Measurements from ENCODE around the gene ORC5.

DNA sequence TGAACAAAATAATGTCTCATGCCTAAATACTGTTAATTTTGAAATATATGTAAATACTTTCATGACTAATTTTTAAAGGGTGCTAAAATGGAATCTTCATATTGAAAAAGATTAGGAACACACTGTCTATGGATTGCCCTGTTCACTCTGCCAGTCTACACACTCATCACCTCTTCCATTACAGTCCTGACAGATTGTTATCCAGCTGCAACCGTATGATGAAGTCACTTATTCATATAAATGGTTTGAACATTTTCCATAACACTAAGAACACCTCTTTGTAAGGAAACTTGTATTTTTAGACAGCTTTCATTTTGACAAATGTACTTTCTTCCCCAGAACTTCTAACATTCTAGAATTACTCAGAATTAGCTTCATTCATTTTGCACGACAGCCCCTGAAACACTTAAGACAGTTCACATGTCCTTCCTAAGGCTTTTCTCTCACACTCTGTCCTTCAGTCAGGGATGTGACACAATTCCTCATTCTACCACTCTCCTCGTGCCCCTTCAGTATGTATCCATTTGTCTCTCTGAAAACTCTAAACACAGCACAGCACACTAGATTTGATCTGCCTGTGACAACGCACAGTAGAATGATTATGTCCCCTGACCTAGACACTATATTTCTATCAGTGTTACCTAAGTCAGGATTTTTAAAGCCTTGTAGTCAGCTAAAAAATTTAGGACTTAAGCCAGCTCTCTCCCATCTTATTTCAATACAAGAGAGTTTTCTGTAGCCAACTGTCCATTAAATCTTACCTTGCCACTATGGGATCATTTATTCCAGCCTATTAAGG is 71.9 kb downstream of the ORC5 start:
- TF ChIP-seq POLR2AphosphoS5 (IDR thresholded peaks at IDR 0.05; ENCODE audit: low read depth, low read length) = no peak
- no peak for TF ChIP-seq PAX5 (IDR thresholded peaks at IDR 0.05; ENCODE audit: insufficient read depth, low read length, severe bottlenecking)
- TF ChIP-seq POLR2A (IDR thresholded peaks at IDR 0.05; ENCODE audit: low read depth, low read length) = no peak
